Activated T-cell treated with anti-CD3 and anti-CD28 coated beads, Interleukin-2, amount 50 U/mL, for 4 hours (primary cell): ENCODE measurements around the gene KCNN3. TPM values are rescaled to one million over a fixed set of nuclear protein-coding genes. Genes with fewer than 3 reads are reported as not detected.

Experiments
- ATAC-seq, 2 donors: fragments of 200-7000 bp; cut with Tn5 transposase; one replicate each; pipeline ENCODE4 v1.10.0; 2021
- DNase-seq: peaks from one replicate; pipeline ENCODE4 v3.0.0-alpha.2; 2020
- H3K27me3 Mint-ChIP-seq: one replicate; pipeline ENCODE4 v1.8.0; 2021; ENCODE audit warnings: low read depth, mixed read lengths
- H3K36me3 Mint-ChIP-seq: one replicate; pipeline ENCODE4 v1.8.0; 2022; ENCODE audit warnings: mixed read lengths; ENCODE audit not compliant: insufficient read depth
- H3K4me1 Mint-ChIP-seq: one replicate; pipeline ENCODE4 v1.8.0; 2021; ENCODE audit warnings: low read depth, mixed read lengths
- H3K4me3 Mint-ChIP-seq: one replicate; pipeline ENCODE4 v1.8.0; 2021; ENCODE audit warnings: mild to moderate bottlenecking, moderate library complexity, mixed read lengths
- H3K9me3 Mint-ChIP-seq: one replicate; pipeline ENCODE4 v1.8.0; 2021; ENCODE audit warnings: mixed read lengths
- total RNA-seq, 3 donors: library from RNA; stranded (reverse); gene quantifications; one replicate each; pipeline ENCODE4 v1.2.1, GENCODE V29; 2021

KCNN3 gene
- total RNA-seq, 3 donors from 2014 or later = 0.35 to 0.51 (median 0.45) TPM

GRCh38 chr1:154720328-154721297 is 149.5 kb downstream of the KCNN3 start:
- no peak overlapping the region for H3K4me3 Mint-ChIP-seq
- DNase-seq (no peak), ATAC-seq (no peak)
- peaks cover 22% of the 10 kb centered on the region for H3K4me1 Mint-ChIP-seq
- H3K27me3 Mint-ChIP-seq = peaks cover 2% of the 10 kb centered on the region
- H3K36me3 Mint-ChIP-seq = no peaks in the 10 kb centered on the region
- H3K9me3 Mint-ChIP-seq = no peaks in the 10 kb centered on the region

- H3K36me3 Mint-ChIP-seq = no peaks in the 10 kb centered on the region
- ATAC-seq (no peak), DNase-seq (no peak)
- peaks cover 2% of the 10 kb centered on the region for H3K27me3 Mint-ChIP-seq
- H3K4me3 Mint-ChIP-seq = no peak overlapping the region
- H3K9me3 Mint-ChIP-seq = no peaks in the 10 kb centered on the region
- H3K4me1 Mint-ChIP-seq = peaks cover 24% of the 10 kb centered on the region
Observed at GRCh38 chr1:154719586-154720327, 150.3 kb downstream of the KCNN3 start.

GRCh38 chr1:154718566-154718965 is 151.5 kb downstream of the KCNN3 start:
- Mint-ChIP-seq H3K4me1 (peaks cover 24% of the 10 kb centered on the region), H3K9me3 (no peaks in the 10 kb centered on the region), H3K36me3 (no peaks in the 10 kb centered on the region), H3K4me3 (no peak overlapping the region), H3K27me3 (peaks cover 2% of the 10 kb centered on the region)
- DNase-seq (no peak), ATAC-seq (no peak)

- Mint-ChIP-seq H3K36me3 (no peaks in the 10 kb centered on the region), H3K9me3 (no peaks in the 10 kb centered on the region), H3K4me3 (no peak overlapping the region), H3K4me1 (peaks cover 24% of the 10 kb centered on the region), H3K27me3 (peaks cover 2% of the 10 kb centered on the region)
- no peak for ATAC-seq
- no peak for DNase-seq
Observed at GRCh38 chr1:154717528-154717924, 152.6 kb downstream of the KCNN3 start.

- Mint-ChIP-seq H3K27me3 (peaks cover 2% of the 10 kb centered on the region), H3K36me3 (no peaks in the 10 kb centered on the region), H3K4me1 (peaks cover 24% of the 10 kb centered on the region), H3K4me3 (no peak overlapping the region), H3K9me3 (no peaks in the 10 kb centered on the region)
- ATAC-seq (no peak), DNase-seq (no peak)
Observed at GRCh38 chr1:154716614-154717527, 153.2 kb downstream of the KCNN3 start.

DNA sequence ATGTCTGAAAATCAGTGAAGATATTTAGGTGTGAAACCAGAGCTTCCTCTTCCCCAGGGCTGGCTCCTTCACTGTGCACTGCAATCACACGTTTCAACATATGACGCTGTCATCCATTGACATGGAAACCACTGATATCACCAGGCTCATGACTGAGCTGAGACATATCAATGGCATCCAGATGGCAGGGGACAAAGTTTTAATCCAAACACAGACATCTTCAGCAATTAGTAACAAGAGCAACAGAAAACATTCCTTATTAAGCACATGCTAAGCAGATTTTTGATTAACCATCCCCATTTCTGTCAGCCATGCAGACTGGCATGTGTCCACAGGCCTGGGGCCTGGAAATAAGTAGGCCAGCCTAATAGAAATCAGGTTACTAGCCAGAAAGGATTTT is 154.1 kb downstream of the KCNN3 start:
- ATAC-seq (no peak), DNase-seq (no peak)
- no peaks in the 10 kb centered on the region for H3K27me3 Mint-ChIP-seq
- H3K36me3 Mint-ChIP-seq = no peaks in the 10 kb centered on the region
- no peak overlapping the region for H3K4me3 Mint-ChIP-seq
- H3K9me3 Mint-ChIP-seq = no peaks in the 10 kb centered on the region
- peaks cover 21% of the 10 kb centered on the region for H3K4me1 Mint-ChIP-seq

GRCh38 chr1:154715385-154715784 is 154.7 kb downstream of the KCNN3 start:
- no peaks in the 10 kb centered on the region for H3K36me3 Mint-ChIP-seq
- H3K4me1 Mint-ChIP-seq = peaks cover 16% of the 10 kb centered on the region
- H3K4me3 Mint-ChIP-seq = no peak overlapping the region
- DNase-seq (no peak), ATAC-seq (no peak)
- H3K9me3 Mint-ChIP-seq = no peaks in the 10 kb centered on the region
- no peaks in the 10 kb centered on the region for H3K27me3 Mint-ChIP-seq

DNA sequence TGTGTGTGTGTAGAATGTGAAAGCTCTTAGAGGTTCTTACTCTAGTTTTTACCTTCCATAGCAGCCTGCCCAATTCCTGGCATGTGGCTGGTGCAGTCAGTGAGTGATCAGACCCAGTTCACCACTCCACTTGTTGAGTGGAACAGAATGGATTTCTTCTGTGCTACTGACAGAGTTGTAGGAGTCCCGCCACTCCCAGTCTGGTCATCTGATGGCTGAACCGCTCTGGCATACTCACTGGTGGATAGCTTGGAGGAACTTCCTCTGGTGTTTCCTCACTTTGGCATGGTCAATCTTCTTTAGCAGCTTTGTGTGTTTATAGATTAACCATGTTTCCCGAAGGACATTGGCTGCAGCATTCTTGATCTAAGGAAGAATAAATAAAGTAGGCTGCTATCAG is 155.4 kb downstream of the KCNN3 start:
- no peak for DNase-seq

GRCh38 chr1:154714052-154714623 is 155.9 kb downstream of the KCNN3 start:
- Mint-ChIP-seq H3K9me3 (no peaks in the 10 kb centered on the region), H3K27me3 (no peaks in the 10 kb centered on the region), H3K36me3 (no peaks in the 10 kb centered on the region), H3K4me1 (peaks cover 7% of the 10 kb centered on the region), H3K4me3 (no peak overlapping the region)
- no peak for DNase-seq
- no peak for ATAC-seq

More for the DNA sequence above, 155.4 kb downstream of the KCNN3 start:
- ATAC-seq = no peak
- Mint-ChIP-seq H3K4me1 (peaks cover 10% of the 10 kb centered on the region), H3K36me3 (no peaks in the 10 kb centered on the region), H3K27me3 (no peaks in the 10 kb centered on the region), H3K4me3 (no peak overlapping the region), H3K9me3 (no peaks in the 10 kb centered on the region)

DNA sequence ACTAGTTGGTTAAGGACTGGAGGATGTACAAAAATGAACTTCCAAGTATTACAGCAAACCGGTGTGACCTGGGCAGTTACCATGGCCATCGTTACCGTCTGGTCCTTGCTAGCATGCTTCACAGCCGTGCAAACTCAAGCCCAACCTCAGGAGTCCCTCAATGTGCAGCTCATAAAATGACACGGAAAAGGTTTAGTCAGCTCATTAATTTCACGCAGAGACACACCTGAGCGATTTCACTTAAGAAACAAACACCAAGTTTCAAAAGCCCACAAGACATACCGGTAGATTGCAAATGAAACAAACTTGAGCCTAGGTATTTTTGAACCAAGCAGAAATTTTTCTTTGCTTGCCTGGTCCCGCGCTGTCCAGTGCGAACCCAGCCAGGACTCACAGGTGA is 157.1 kb downstream of the KCNN3 start:
- Mint-ChIP-seq H3K4me3 (no peak overlapping the region), H3K27me3 (peaks cover under 1% of the 10 kb centered on the region), H3K4me1 (peaks cover 7% of the 10 kb centered on the region), H3K36me3 (no peaks in the 10 kb centered on the region), H3K9me3 (no peaks in the 10 kb centered on the region)
- ATAC-seq (no peak), DNase-seq (no peak)

DNA sequence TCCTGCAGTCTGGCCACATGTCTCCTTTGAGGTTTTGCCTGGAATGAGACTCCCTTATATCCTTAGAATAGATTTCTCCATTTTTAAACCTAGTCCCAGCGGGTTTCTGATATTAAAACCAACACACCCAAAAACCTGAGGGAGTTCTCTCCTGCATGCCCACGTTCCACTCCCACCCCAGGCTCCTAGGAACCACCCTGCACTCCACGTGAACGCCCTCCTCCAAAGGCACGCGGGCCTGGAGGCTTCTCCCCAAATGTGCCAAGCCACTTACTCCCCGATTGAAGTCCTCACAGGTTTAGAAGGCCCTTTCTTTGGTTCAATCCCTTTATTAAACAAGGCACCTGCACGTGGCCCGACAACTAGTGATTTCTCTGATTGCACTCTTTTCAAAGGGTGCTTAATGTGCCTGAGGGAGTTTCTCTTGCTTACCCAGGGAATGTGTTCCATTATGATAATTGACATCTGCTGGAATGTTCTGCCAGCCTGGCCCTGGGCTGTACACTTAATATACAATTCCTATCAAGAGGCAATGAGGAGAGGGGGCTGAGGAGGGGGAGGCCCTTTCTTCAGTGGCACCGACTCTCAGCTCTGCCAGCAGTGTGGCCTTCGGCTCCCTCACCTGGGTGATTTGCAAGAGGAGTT is 157.8 kb downstream of the KCNN3 start:
- peaks cover 7% of the 10 kb centered on the region for H3K4me1 Mint-ChIP-seq
- H3K27me3 Mint-ChIP-seq = peaks cover 5% of the 10 kb centered on the region
- no peaks in the 10 kb centered on the region for H3K36me3 Mint-ChIP-seq
- H3K4me3 Mint-ChIP-seq = no peak overlapping the region
- no peak for DNase-seq
- no peaks in the 10 kb centered on the region for H3K9me3 Mint-ChIP-seq
- no peak for ATAC-seq

DNA sequence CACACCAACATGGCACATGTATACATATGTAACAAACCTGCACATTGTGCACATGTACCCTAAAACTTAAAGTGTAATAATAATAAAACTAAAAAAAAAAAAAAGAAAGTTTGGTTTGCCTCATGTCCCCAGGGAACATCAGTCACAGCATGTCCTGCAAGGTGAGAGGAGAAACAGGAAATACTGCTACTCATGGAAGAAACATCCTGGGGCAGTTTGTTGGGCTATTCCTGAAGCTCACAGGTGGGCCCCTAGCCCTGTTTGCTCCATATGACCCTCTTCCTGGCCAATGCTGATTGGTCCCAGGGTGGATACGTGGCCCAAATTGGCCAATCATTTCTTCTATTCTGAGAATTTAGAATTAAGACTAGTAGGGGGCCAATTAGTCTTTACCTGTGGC is 158.7 kb downstream of the KCNN3 start:
- H3K9me3 Mint-ChIP-seq = no peaks in the 10 kb centered on the region
- no peak overlapping the region for H3K4me3 Mint-ChIP-seq
- no peak for ATAC-seq

DNA sequence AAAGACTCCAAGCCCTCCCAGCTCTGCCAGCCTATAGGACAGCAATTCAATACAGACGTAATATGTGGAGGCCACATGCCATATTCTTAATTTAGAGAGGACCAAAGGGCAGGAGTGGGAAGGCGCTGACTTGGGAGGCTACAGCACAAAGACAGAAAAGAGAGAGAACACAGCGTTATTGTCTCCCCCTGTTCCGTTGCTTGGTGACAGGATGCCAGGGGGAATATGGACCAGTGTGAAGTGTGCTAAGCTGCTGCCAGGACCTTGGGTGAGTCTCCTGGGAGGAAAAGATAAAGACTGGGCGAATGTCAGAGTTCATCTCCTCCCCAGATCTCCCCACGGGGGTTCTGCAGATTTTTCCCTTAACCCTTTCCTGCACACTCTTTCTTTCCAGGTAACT is 160.0 kb downstream of the KCNN3 start:
- H3K4me1 Mint-ChIP-seq = no peaks in the 10 kb centered on the region
- no peaks in the 10 kb centered on the region for H3K36me3 Mint-ChIP-seq
- ATAC-seq (no peak), DNase-seq (no peak)
- H3K27me3 Mint-ChIP-seq = peaks cover 5% of the 10 kb centered on the region
- no peak overlapping the region for H3K4me3 Mint-ChIP-seq
- H3K9me3 Mint-ChIP-seq = no peaks in the 10 kb centered on the region

More for the DNA sequence above, 158.7 kb downstream of the KCNN3 start:
- DNase-seq = no peak
- Mint-ChIP-seq H3K4me1 (peaks cover 7% of the 10 kb centered on the region), H3K36me3 (no peaks in the 10 kb centered on the region), H3K27me3 (peaks cover 5% of the 10 kb centered on the region)
